HG03521 (cell line): ENCODE measurements around the gene MAG.
"Not testable (repeated sequence)": the region's sequence is repeated elsewhere in the genome, so short reads cannot be mapped to it uniquely, and the experiment has no call there.

Experiments
- ATAC-seq: cut with Tn5 transposase; IDR thresholded peaks from one replicate; pipeline ENCODE4 v1.9.1; 2021; ENCODE audit warnings: mild to moderate bottlenecking, moderate library complexity; ENCODE audit not compliant: unreplicated experiment

Gene MAG

GRCh38 chr19:35279985-35280821, 11.8 kb upstream of the MAG start:
- no peak for ATAC-seq

GRCh38 chr19:35281303-35281702, 10.7 kb upstream of the MAG start:
- no peak for ATAC-seq

GRCh38 chr19:35284153-35285094, 7.5 kb upstream of the MAG start:
- ATAC-seq, result no peak

GRCh38 chr19:35285095-35285449, 6.9 kb upstream of the MAG start:
- ATAC-seq, result no peak

GRCh38 chr19:35285465-35285864, 6.5 kb upstream of the MAG start:
- not testable (repeated sequence) for ATAC-seq

- not testable (repeated sequence) for ATAC-seq
Measured at GRCh38 chr19:35286101-35286500, 5.9 kb upstream of the MAG start.

- no peak for ATAC-seq
Measured at GRCh38 chr19:35287713-35288112, 4.2 kb upstream of the MAG start.

- no peak for ATAC-seq
Measured at GRCh38 chr19:35288331-35288730, 3.6 kb upstream of the MAG start.

- no peak for ATAC-seq
Measured at GRCh38 chr19:35288906-35289305, 3.1 kb upstream of the MAG start.

- ATAC-seq, result no peak
Measured at GRCh38 chr19:35290381-35291127, 1.4 kb upstream of the MAG start.

GRCh38 chr19:35291259-35291658, 702 bp upstream of the MAG start:
- no peak for ATAC-seq

- no peak for ATAC-seq
Measured at GRCh38 chr19:35292421-35293362, 731 bp downstream of the MAG start.

- no peak for ATAC-seq
Measured at GRCh38 chr19:35293363-35293739, 1.4 kb downstream of the MAG start.

GRCh38 chr19:35293808-35294207, 1.8 kb downstream of the MAG start:
- ATAC-seq, result no peak

- ATAC-seq, result no peak
Measured at GRCh38 chr19:35294328-35294727, 2.4 kb downstream of the MAG start.

GRCh38 chr19:35294859-35295791, 3.2 kb downstream of the MAG start:
- ATAC-seq, result no peak

- ATAC-seq, result no peak
Measured at GRCh38 chr19:35295792-35296462, 4.0 kb downstream of the MAG start.
